Measurements from ENCODE around the gene FAR2.

DNA sequence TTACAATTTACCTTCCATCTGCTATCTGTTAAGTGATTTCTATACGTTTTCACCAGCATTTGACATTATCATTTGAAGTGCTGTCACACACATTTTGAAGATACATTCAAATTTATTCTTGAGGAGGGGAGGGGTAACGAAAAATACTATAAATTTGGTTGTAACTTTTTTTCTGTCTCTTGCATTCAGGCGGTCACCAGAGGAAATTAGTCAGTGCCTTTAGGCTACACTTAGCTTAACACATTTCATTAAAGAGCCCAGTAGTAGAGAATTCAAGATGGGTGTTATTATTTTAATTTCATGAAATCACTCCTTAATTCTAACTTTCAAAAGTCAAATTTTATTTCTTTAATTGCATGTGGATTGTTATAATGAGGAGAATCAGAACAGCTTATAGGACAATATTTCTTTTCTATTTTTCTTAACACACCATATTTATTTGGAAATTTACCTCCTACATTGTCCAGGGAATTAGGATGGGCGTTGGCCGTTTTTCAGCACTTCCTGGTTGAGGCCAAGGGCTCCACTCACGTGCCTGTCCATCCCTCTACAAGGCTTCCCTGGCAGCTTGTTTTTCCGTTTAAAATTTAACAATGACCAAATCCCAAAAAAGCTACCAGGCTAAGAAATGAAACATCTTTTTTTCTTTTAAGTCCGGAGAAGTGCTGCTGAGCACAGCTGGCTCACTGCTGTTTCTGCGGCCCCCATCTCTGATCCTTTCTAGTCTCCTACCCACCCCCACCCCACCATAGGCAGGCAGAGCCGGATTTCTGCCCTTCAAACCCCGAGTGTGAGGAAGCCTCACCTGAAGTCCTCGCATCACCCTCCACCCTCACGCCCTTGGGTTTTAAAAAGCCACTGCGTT is 1.1 kb upstream of the FAR2 start:
- TF ChIP-seq POLR2A (IDR thresholded peaks at IDR 0.05; ENCODE audit: low read depth, low read length) (no peak), POLR2AphosphoS5 (IDR thresholded peaks at IDR 0.05; ENCODE audit: low read depth, low read length) (no peak), TAF1 (IDR thresholded peaks at IDR 0.05; ENCODE audit: low read depth, low read length) (no peak), PAX5 (IDR thresholded peaks at IDR 0.05; ENCODE audit: insufficient read depth, low read length, severe bottlenecking) (no peak)

Measured in GM12891 (cell line).